SK-N-SH (cell line): ENCODE measurements around the gene KRT26. TPM values are rescaled to one million over a fixed set of nuclear protein-coding genes. Genes with fewer than 3 reads are reported as not detected.

Experiments
- CTCF ChIA-PET: fragments of 300-600, 350-600 bp; formaldehyde crosslinking; extraction: SDS; loops from one replicate; lab custom pipeline; 2021; lab: Yijun Ruan, JAX
- POLR2A ChIA-PET: fragments of 350-600 bp; sonication (Branson Sonifier 250); formaldehyde crosslinking; extraction: SDS; loops from one replicate; lab custom pipeline; 2020; ENCODE audit warnings: antibody characterized with exemption, inconsistent platforms; lab: Yijun Ruan, JAX
- DNase-seq: peaks from one replicate; pipeline ENCODE4 v3.0.0; 2012
- H2AFZ ChIP-seq: fragments of 200-600 bp; sonication (generic); 2 replicates; pipeline ENCODE4 v1.8.1; 2016; ENCODE audit warnings: antibody characterized with exemption, mild to moderate bottlenecking, low read depth
- H3F3A ChIP-seq: fragments of 200-600 bp; sonication (generic); replicated peaks from 2 replicates; pipeline ENCODE3; 2016; ENCODE audit warnings: antibody characterized with exemption, mild to moderate bottlenecking; ENCODE audit not compliant: insufficient read depth
- H3K27ac ChIP-seq, 2 experiments: fragments of 200-500 bp in 1 of 2; fragments of 200-600 bp in 1 of 2; sonication (Bioruptor generic) in 1 of 2; sonication (generic), shearing (Covaris generic) in 1 of 2; 2 replicates each; pipeline versions ENCODE4 v1.5.1 to v1.6.1; 2014 to 2016; ENCODE audit warnings: low read depth in 2 of 2, inconsistent platforms in 1 of 2, low read length in 1 of 2, mild to moderate bottlenecking in 1 of 2, mixed read lengths in 1 of 2
- H3K27me3 ChIP-seq: fragments of 200-600 bp; sonication (generic), shearing (Covaris generic); 2 replicates; pipeline ENCODE4 v1.6.1; 2016; ENCODE audit warnings: mixed run types; ENCODE audit not compliant: insufficient read depth
- H3K36me3 ChIP-seq, 2 experiments: fragments of 200-500 bp in 1 of 2; fragments of 200-600 bp in 1 of 2; sonication (Bioruptor generic) in 1 of 2; sonication (generic) in 1 of 2; replicated peaks in 1 of 2; 2 replicates each; pipeline versions ENCODE3 to v1.5.1; 2014 to 2016; ENCODE audit warnings: low read length in 1 of 2, mild to moderate bottlenecking in 1 of 2; ENCODE audit not compliant: insufficient read depth in 2 of 2, control insufficient read depth in 1 of 2
- H3K4me1 ChIP-seq, 2 experiments: fragments of 200-500 bp in 1 of 2; fragments of 200-600 bp in 1 of 2; sonication (Bioruptor generic) in 1 of 2; sonication (generic), shearing (Covaris generic) in 1 of 2; 2 replicates each; pipeline versions ENCODE4 v1.5.1 to v1.6.1; 2014 to 2016; ENCODE audit warnings: low read depth in 1 of 2, low read length in 1 of 2, mixed run types in 1 of 2; ENCODE audit not compliant: insufficient read depth in 2 of 2, control insufficient read depth in 1 of 2
- H3K4me2 ChIP-seq: fragments of 200-600 bp; sonication (generic), shearing (Covaris generic); 2 replicates; pipeline ENCODE4 v1.6.1; 2017; ENCODE audit warnings: mixed run types
- H3K4me3 ChIP-seq, 2 experiments: fragments of 200-500 bp in 1 of 2; fragments of 200-600 bp in 1 of 2; sonication (Bioruptor generic) in 1 of 2; sonication (generic), shearing (Covaris generic) in 1 of 2; 2 replicates each; pipeline versions ENCODE4 v1.5.1 to v1.8.1; 2014 to 2016; ENCODE audit warnings: low read depth in 2 of 2, inconsistent platforms in 1 of 2, low read length in 1 of 2, mild to moderate bottlenecking in 1 of 2, mixed read lengths in 1 of 2, moderate library complexity in 1 of 2
- H3K79me2 ChIP-seq: fragments of 200-600 bp; sonication (generic); 2 replicates; pipeline ENCODE4 v1.8.1; 2017; ENCODE audit warnings: mild to moderate bottlenecking; ENCODE audit not compliant: insufficient read depth
- H3K9ac ChIP-seq: fragments of 200-600 bp; sonication (generic); 2 replicates; pipeline ENCODE4 v1.6.1; 2017; ENCODE audit warnings: mixed run types
- H3K9me2 ChIP-seq: fragments of 200-600 bp; sonication (generic); 2 replicates; pipeline ENCODE4 v1.6.1; 2017; ENCODE audit warnings: mixed run types
- H3K9me3 ChIP-seq: fragments of 200-600 bp; sonication (generic); 2 replicates; pipeline ENCODE4 v1.6.1; 2017; ENCODE audit warnings: mixed run types, mild to moderate bottlenecking, moderate library complexity
- H4K20me1 ChIP-seq: fragments of 200-600 bp; sonication (generic); 2 replicates; pipeline ENCODE4 v1.6.1; 2017; ENCODE audit warnings: mild to moderate bottlenecking, mixed run types; ENCODE audit not compliant: insufficient read depth
- FOXJ3 ChIP-seq: sonication (generic); formaldehyde crosslinking; IDR thresholded peaks from 2 replicates; pipeline ENCODE4 v1.5.1; 2020; ENCODE audit warnings: mild to moderate bottlenecking, missing genetic modification reagents
- FOXM1 ChIP-seq: IDR thresholded peaks from 2 replicates; pipeline ENCODE4 v1.4.0; 2012; ENCODE audit warnings: low read depth, mild to moderate bottlenecking
- GABPA ChIP-seq: IDR thresholded peaks from 2 replicates; pipeline ENCODE4 v1.4.0; 2012; ENCODE audit warnings: low read depth, mild to moderate bottlenecking
- NRF1 ChIP-seq: IDR thresholded peaks from 2 replicates; pipeline ENCODE4 v1.6.1; 2012; ENCODE audit warnings: low read depth, mild to moderate bottlenecking, low read length
- RAD21 ChIP-seq: IDR thresholded peaks from 2 replicates; pipeline ENCODE4 v1.6.1; 2012; ENCODE audit warnings: mild to moderate bottlenecking, low read length
- SIN3A ChIP-seq: IDR thresholded peaks from 2 replicates; pipeline ENCODE4 v1.6.1; 2012; ENCODE audit warnings: low read depth, mild to moderate bottlenecking, low read length, moderate library complexity, borderline replicate concordance
- TAF1 ChIP-seq: IDR thresholded peaks from 2 replicates; pipeline ENCODE4 v1.6.1; 2012; ENCODE audit warnings: low read depth, mild to moderate bottlenecking, low read length, moderate library complexity, borderline replicate concordance
- YY1 ChIP-seq: IDR thresholded peaks from 2 replicates; pipeline ENCODE4 v1.4.0; 2012; ENCODE audit warnings: low read depth, mild to moderate bottlenecking
- WGBS: methylation state at CpG from one replicate; pipeline ENCODE4 v1.1.6; 2017; ENCODE audit warnings: low lambda C conversion rate; 5-methylcytosine and 5-hydroxymethylcytosine counted together
- polyA plus RNA-seq, 3 experiments: library from polyadenylated mRNA; depleted of rRNA; stranded (reverse); fragments of >200 nt; gene quantifications; 2 replicates each; pipeline ENCODE4 v1.2.3, GENCODE V29; 2012
- TF ChIP-seq, protein P1 (sequence below): fragments of 200-600 bp; sonication (generic); IDR thresholded peaks from 2 replicates; pipeline ENCODE4 v1.6.1; 2017; ENCODE audit warnings: antibody characterized with exemption, mild to moderate bottlenecking, moderate library complexity
- TF ChIP-seq, protein P2 (sequence below): fragments of 150-350 bp; IDR thresholded peaks from 2 replicates; pipeline ENCODE4 v1.6.1; 2016; ENCODE audit warnings: mild to moderate bottlenecking, low read depth, low read length
- TF ChIP-seq, protein P3 (sequence below): IDR thresholded peaks from 2 replicates; pipeline ENCODE4; 2012
- TF ChIP-seq, protein P4 (sequence below): IDR thresholded peaks from 2 replicates; pipeline ENCODE4 v1.6.1; 2012; ENCODE audit warnings: mild to moderate bottlenecking, low read depth, low read length, moderate library complexity

The KRT26 gene
- polyA plus RNA-seq, 1 of the 3 experiments (the other 2 are of a cell fraction), result not detected

DNA sequence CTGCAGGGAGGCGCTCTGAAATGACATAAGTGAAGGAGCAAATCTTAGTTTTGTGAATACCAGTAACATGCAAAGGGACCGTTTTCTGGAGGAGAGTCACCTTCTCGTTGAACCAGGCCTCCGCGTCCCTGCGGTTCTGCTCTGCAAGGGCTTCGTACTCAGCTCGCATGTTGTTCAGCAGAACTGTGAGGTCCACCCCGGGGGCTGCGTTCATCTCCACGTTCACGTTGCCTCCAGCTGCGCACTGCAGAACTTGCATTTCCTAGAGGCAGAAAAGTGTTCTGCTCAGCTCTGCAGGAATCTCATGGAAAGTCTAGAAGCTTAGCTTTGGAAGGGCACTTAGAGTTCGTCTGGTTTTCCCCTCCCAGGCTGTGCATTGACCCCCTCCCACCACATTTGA, 20.9 kb downstream of the KRT26 start:
- no peaks in the 10 kb centered on the region for H3K36me3 ChIP-seq
- H3K9me3 ChIP-seq, result no peaks in the 10 kb centered on the region
- ChIA-PET POLR2A (no interaction called here), CTCF (no interaction called here)
- no peak overlapping the region for H3K9ac ChIP-seq
- no peak overlapping the region for H2AFZ ChIP-seq
- no peaks in the 10 kb centered on the region for H4K20me1 ChIP-seq
- H3F3A ChIP-seq, result no peaks in the 10 kb centered on the region
- H3K79me2 ChIP-seq, result no peaks in the 10 kb centered on the region
- no peak for DNase-seq
- H3K27me3 ChIP-seq, result peaks cover 37% of the 10 kb centered on the region; the same call in 1 of the 2 replicates
- no peaks in the 10 kb centered on the region for H3K4me1 ChIP-seq
- H3K4me2 ChIP-seq, result no peak overlapping the region
- H3K4me3 ChIP-seq, result no peak overlapping the region
- no peak overlapping the region for H3K27ac ChIP-seq
- 14% methylated on average over 6 of the region's 14 CpGs for WGBS
- no peaks in the 10 kb centered on the region for H3K9me2 ChIP-seq
- TF ChIP-seq, protein P1, sequence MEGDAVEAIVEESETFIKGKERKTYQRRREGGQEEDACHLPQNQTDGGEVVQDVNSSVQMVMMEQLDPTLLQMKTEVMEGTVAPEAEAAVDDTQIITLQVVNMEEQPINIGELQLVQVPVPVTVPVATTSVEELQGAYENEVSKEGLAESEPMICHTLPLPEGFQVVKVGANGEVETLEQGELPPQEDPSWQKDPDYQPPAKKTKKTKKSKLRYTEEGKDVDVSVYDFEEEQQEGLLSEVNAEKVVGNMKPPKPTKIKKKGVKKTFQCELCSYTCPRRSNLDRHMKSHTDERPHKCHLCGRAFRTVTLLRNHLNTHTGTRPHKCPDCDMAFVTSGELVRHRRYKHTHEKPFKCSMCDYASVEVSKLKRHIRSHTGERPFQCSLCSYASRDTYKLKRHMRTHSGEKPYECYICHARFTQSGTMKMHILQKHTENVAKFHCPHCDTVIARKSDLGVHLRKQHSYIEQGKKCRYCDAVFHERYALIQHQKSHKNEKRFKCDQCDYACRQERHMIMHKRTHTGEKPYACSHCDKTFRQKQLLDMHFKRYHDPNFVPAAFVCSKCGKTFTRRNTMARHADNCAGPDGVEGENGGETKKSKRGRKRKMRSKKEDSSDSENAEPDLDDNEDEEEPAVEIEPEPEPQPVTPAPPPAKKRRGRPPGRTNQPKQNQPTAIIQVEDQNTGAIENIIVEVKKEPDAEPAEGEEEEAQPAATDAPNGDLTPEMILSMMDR, result no peak
- TF ChIP-seq NRF1, result no peak
- TF ChIP-seq FOXM1, result no peak
- no peak for TF ChIP-seq FOXJ3 (CRISPR knock-in tag)
- TF ChIP-seq, protein P2, sequence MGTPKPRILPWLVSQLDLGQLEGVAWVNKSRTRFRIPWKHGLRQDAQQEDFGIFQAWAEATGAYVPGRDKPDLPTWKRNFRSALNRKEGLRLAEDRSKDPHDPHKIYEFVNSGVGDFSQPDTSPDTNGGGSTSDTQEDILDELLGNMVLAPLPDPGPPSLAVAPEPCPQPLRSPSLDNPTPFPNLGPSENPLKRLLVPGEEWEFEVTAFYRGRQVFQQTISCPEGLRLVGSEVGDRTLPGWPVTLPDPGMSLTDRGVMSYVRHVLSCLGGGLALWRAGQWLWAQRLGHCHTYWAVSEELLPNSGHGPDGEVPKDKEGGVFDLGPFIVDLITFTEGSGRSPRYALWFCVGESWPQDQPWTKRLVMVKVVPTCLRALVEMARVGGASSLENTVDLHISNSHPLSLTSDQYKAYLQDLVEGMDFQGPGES, result no peak
- no peak for TF ChIP-seq YY1
- TF ChIP-seq, protein P3, sequence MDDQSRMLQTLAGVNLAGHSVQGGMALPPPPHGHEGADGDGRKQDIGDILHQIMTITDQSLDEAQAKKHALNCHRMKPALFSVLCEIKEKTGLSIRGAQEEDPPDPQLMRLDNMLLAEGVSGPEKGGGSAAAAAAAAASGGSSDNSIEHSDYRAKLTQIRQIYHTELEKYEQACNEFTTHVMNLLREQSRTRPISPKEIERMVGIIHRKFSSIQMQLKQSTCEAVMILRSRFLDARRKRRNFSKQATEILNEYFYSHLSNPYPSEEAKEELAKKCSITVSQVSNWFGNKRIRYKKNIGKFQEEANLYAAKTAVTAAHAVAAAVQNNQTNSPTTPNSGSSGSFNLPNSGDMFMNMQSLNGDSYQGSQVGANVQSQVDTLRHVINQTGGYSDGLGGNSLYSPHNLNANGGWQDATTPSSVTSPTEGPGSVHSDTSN, result no peak
- no peak for TF ChIP-seq TAF1
- TF ChIP-seq RAD21, result no peak
- no peak for TF ChIP-seq SIN3A
- TF ChIP-seq, protein P4, sequence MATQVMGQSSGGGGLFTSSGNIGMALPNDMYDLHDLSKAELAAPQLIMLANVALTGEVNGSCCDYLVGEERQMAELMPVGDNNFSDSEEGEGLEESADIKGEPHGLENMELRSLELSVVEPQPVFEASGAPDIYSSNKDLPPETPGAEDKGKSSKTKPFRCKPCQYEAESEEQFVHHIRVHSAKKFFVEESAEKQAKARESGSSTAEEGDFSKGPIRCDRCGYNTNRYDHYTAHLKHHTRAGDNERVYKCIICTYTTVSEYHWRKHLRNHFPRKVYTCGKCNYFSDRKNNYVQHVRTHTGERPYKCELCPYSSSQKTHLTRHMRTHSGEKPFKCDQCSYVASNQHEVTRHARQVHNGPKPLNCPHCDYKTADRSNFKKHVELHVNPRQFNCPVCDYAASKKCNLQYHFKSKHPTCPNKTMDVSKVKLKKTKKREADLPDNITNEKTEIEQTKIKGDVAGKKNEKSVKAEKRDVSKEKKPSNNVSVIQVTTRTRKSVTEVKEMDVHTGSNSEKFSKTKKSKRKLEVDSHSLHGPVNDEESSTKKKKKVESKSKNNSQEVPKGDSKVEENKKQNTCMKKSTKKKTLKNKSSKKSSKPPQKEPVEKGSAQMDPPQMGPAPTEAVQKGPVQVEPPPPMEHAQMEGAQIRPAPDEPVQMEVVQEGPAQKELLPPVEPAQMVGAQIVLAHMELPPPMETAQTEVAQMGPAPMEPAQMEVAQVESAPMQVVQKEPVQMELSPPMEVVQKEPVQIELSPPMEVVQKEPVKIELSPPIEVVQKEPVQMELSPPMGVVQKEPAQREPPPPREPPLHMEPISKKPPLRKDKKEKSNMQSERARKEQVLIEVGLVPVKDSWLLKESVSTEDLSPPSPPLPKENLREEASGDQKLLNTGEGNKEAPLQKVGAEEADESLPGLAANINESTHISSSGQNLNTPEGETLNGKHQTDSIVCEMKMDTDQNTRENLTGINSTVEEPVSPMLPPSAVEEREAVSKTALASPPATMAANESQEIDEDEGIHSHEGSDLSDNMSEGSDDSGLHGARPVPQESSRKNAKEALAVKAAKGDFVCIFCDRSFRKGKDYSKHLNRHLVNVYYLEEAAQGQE, result no peak
- TF ChIP-seq GABPA, result no peak
